Right ventricle myocardium inferior (tissue), 1 donor: ENCODE measurements around the gene KRTAP10-11. TPM values are rescaled to one million over a fixed set of nuclear protein-coding genes. Genes with fewer than 3 reads are reported as not detected.
"Not testable (repeated sequence)": the region's sequence is repeated elsewhere in the genome, so short reads cannot be mapped to it uniquely, and the experiment has no call there.

Source experiments
- ATAC-seq: fragments of 200-7000 bp; cut with Tn5 transposase; one replicate; pipeline ENCODE4 v1.9.1; 2020; ENCODE audit warnings: mild to moderate bottlenecking, moderate library complexity
- DNase-seq: peaks from one replicate; pipeline ENCODE4 v3.0.0; 2021; ENCODE audit errors: missing footprints
- intact Hi-C: fragments of 100-400 bp; cut with DNase I; formaldehyde crosslinking; loops from one replicate; pipeline ENCODE4 v1.11.0; 2022
- total RNA-seq: library from RNA; stranded (reverse); fragmentation: NEBNext Ultra II Directional; extraction: Animal tissue kit (Norgen Biotek cat#: 25700); gene quantifications from one replicate; pipeline ENCODE4 v1.2.1, GENCODE V29; 2021
- donor health status: DM: no; HTN: yes; CAD: no; lungs with severe emphysema.

KRTAP10-11 gene
- total RNA-seq, 1 donor from 2014 or later: not detected

DNA sequence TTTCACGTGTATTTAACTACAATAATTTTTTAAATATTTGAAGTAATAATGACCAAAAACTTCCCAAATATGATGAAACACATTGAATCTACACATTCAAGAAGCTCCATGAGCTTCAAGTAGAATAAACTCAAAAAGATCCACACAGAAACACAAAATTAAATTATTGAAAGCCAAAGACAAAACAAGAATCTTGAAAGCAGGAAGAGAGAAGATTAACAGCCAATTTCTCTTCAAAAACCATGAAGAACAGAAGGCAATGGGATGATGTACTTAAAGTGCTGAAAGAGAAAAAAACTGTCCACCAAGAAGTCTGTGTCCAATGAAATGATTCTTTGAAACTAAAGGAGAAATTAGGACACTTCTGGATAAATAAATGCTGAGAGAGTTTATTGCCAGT, 14.1 kb upstream of the KRTAP10-11 start:
- ATAC-seq: no peak
- intact Hi-C loops: no loop called here
- DNase-seq: no peak

DNA sequence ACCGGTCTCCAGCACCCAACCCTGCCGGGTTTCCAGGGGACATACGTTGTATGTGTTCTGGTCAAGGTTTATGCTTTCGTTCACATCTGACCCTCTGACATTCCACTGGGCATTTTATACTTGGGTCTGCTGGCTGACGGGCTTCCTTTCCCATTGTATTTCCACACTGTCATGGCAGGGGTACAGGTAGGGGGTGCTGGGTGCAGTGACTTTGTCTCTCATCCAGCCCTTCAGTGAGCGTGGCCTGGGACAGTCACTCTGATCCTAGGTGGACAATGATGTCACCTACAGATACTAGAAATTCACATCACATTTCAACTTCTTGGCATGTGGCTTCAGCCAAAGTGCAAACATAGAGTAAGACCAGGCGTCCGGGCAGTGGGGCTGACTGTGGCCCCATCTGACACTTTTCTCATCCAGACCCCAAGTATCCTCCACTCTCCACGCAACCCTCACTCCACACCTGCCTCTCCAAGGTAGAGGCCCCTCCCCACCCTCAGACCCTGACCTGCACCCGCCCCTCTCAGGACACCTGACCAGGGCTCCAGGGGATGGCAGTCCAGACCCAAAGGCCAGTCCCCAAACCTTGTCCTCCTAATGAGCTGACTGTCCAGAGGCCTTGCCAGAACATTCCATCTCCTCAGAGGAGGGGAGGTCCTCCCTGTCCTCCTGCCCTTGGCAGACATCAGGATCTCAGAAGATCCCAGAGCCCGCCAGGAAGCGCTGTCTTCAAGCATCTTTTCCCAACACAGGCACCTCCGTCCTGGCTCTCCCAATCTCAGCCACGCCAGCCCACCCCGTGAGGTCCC, 9.8 kb upstream of the KRTAP10-11 start:
- intact Hi-C loops: no loop called here
- ATAC-seq (no peak), DNase-seq (no peak)

DNA sequence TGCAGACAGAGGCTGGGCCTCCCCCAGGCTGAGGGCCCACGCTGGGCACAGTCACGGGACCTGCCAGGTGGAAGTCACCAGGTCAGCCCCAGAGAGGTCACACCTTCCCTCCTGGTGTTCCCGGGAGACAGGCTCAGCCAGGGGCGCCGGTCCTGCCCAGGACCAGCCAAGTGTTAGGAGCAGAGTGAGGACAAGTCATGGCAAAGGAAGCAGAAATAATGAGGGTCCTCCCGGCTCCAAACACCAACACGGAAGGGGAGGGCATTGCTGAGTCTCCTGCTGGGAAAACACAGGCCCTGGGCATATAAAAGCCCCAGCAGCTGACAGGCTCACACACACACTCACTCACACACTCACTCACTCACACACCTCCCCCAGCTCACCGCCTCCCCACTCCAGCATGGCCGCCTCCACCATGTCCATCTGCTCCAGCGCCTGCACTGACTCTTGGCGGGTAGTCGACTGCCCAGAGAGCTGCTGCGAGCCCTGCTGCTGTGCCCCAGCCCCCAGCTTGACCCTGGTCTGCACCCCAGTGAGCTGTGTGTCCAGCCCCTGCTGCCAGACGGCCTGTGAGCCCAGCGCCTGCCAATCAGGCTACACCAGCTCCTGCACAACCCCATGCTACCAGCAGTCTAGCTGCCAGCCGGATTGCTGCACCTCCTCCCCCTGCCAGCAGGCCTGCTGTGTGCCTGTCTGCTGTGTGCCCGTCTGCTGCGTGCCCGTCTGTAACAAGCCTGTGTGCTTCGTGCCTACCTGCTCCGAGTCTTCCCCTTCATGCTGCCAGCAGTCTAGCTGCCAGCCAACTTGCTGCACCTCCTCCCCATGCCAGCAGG, 9.0 kb upstream of the KRTAP10-11 start, which contains the start of gene KRTAP10-10:
KRTAP10-10 (plus strand) TSS at position 339 of the 833 bp plus-strand sequence; CDS start at position 401, 62 bp downstream.
- no peak for ATAC-seq
- intact Hi-C loops: no loop called here
- DNase-seq: no peak

DNA sequence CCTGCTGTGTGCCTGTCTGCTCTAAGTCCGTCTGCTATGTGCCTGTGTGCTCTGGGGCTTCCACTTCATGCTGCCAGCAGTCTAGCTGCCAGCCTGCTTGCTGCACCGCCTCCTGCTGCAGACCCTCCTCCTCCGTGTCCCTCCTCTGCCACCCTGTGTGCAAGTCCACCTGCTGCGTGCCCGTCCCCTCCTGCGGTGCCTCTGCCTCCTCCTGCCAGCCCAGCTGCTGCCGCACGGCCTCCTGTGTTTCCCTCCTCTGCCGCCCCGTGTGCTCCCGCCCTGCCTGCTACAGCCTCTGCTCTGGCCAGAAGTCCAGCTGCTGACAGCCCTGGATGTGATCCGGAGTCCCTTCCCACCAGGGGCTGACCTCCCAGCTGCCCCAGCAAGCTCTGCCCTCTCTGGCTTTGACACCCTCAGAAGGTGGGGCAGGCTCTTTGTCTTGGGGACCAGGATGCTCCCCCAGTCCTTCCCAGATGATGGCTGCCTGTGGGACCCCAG, 8.3 kb upstream of the KRTAP10-11 start:
- DNase-seq, intact Hi-C loops, ATAC-seq: not testable (repeated sequence)

DNA sequence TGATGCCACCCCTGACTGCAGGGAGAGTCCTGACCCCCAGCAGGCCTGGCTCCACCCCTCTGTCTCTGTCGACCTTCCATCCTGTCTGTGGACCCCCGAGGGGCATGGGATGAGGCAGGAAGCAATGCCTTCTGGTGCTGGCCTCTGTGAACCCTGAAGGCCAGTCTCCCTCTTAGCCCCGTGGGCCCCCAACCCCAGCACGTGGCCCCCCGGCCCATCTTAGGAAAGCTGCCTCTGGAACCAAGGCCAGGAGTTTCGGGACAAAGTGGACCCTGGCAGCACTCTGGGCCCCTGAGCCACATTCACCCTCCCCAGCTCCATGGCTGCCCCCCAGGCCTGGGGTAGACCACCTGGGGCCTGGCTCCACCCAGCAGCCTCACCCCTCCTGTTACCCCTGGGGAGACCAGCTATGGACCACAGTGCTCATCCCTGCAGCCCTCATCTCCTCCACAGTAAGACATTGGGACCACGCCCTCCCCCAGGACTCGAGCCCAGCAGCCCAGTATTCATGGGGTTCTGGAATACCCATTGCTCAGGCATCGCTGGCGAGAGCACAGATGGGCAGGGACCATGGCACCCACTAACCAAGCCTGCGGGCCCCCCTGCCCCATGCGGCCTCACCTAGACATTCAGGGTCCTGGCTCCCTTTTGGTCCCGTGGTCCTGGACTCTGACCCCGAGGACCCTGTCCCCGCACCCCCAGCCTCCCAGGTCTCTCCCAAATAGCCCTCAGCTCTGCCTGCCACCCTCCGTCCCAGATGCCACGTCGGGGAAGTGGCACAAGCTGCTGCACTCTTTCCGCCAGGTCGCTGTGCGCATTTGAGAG, 7.5 kb upstream of the KRTAP10-11 start:
- ATAC-seq, intact Hi-C loops, DNase-seq: not testable (repeated sequence)

DNA sequence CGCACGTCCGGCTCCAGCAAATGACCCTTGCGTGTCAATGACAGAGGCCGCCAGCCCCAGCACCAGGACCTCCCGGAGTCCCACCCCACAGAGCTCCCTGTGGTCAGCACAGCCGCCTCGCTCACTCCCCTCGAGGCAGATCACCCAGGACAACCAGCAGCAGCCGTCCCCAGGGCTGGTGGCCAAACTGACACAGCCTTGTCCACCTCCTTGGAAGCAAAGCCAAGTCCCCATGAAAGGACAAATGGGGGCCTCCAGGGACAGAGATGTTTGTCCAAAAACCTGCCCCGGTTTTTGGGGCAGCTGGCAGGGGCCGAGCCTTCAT, 6.9 kb upstream of the KRTAP10-11 start:
- ATAC-seq: no peak
- intact Hi-C loops: no loop called here
- no peak for DNase-seq

DNA sequence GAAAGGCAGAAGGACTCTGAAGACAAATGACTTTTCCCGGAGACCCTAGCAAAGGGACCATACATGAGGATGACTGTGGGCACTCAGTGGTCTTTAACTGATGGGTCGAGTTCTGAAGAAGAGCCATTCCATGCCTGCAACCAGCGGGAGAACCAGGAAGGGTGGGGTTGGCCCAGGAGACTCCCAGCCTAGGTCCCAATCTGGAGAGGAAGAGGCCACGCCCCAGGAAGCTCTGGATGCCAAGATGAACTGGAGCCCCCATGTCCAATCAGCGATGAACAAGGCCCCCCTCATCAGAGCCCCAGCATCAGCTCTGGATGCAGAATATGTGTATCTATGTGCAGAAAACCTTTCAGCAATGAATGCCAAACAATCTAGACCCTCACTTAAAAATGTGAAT, 5.5 kb upstream of the KRTAP10-11 start:
- intact Hi-C loops: no loop called here

DNA sequence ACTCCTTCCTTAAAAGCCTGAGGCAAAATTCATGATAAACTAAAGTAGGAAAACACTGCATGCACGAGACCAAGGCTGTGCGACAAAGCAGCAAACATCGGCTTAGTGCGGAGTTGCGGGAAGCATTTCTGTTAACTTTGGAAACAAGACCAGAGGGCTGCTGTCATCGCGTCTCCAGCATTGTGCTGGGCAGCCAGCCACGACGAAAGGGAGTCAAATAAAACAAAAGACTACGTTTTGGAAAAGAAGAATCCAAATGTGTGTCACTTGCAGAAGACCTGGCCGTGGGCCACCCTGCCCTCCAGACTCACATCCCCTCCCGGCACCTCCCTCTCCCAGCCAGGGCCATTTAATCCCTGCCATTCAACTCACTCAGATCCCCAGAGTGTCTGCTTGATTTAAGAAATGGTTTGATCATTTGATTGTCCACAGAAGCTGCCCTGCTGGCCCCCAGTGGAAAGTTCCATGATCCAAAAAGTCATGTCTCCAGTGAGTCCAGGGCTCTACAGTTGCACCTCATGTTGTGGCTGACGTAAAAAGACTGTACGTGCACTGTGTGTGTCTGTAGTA, 2.4 kb upstream of the KRTAP10-11 start:
- intact Hi-C loops: no loop called here
- no peak for DNase-seq
- ATAC-seq: no peak

More for the DNA sequence above, 5.5 kb upstream of the KRTAP10-11 start:
- no peak for DNase-seq
- no peak for ATAC-seq

DNA sequence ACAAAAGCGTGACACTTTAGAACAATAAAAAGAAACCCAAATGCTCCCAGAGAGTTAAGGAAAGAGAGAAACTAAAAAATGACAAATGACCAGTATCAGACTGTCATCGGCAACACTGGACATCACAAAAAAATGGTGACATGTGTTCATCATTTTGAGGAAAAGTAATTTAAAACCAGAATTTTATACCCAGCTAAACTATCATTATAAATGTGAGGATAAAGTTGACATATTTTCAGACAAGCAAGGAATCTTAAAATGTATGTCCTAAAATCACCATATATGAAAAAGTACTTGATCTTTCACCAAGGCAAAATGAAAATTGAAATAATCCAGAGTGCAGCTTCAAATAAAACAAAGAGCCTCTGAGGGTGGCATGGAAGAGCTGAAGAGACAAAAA, 1.3 kb upstream of the KRTAP10-11 start:
- ATAC-seq: no peak
- DNase-seq: no peak
- intact Hi-C loops: no loop called here

DNA sequence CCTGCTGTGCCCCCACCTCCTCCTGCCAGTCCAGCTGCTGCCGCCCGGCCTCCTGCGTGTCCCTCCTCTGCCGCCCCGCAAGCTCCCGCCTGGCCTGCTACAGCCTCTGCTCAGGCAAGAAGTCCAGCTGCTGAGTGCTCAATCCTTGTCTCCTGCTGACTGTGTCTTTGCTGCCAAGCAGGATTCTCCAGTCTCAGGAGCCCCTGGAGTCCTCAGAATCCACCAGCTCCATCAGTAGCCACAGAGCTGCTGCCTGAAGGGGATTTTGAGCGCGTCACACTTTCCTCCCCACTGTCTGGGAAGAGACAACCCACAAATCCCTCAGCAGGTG, 973 bp downstream of the KRTAP10-11 start:
- no peak for DNase-seq
- intact Hi-C loops: no loop called here
- ATAC-seq: no peak

DNA sequence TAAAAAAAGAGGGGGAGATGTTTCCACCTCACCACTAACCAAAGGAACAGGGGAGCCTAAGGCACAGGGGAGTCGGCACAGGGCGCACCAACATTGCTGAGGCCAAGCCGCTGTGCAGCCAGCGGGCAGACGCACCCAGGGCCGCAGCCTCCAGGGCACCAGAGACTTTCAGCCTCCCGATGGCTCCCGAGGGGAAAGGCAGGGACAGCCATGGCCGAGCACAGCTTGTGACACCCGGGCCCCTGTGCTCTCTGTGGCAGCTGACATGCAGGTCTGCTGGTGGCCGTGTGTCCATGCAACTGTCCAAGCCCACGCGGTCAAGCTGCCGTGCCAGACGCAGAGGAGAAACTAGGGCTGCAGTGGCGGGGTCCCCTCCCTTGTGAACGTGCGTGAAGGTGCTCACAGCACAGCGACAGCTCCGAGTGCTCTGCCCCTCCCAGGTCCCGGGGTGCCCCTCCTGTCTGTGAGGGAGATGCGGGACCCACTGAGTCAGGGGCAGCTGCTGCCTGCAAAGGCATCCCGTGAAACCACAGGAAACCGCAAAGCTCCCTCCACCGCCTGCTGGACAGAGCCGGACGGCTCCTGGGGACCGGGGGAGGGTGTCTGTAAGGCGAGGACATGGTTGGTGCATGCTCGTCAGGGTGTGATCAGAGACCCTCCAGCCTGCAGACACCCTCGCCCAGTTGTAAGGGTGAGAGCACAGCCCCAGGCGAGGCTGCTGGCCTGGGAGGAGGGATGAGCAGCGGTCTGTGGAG, 2.5 kb downstream of the KRTAP10-11 start:
- intact Hi-C loops: no loop called here
- no peak for ATAC-seq
- no peak for DNase-seq

DNA sequence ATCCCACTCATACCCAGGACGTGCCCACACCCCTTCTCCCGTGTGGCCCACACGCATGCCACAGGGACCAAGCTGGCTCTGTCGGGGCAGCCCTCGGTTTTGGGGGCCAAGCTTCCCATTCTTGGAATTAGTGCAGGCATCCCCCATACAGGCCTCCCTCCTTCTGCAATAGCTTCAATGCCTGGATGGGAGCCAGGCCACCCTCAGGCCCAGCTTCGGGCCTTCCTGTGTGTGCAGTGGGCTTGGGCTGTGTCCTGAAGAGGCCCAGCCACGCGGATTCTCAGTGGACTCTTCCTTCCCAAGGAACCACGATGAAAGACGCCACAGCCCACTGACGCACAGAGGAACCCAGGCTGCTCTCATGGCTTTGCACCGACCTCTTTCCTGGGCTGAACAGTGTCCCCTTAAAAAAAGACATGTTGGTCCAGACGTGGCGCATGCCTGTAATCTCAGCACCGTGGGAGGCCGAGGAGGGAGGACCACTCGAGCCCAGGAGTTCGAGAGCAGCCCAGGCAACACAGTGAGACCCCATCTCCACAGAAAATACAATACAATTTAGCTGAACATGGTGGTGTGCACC, 3.4 kb downstream of the KRTAP10-11 start:
- ATAC-seq: no peak
- intact Hi-C loops: no loop called here
- no peak for DNase-seq

DNA sequence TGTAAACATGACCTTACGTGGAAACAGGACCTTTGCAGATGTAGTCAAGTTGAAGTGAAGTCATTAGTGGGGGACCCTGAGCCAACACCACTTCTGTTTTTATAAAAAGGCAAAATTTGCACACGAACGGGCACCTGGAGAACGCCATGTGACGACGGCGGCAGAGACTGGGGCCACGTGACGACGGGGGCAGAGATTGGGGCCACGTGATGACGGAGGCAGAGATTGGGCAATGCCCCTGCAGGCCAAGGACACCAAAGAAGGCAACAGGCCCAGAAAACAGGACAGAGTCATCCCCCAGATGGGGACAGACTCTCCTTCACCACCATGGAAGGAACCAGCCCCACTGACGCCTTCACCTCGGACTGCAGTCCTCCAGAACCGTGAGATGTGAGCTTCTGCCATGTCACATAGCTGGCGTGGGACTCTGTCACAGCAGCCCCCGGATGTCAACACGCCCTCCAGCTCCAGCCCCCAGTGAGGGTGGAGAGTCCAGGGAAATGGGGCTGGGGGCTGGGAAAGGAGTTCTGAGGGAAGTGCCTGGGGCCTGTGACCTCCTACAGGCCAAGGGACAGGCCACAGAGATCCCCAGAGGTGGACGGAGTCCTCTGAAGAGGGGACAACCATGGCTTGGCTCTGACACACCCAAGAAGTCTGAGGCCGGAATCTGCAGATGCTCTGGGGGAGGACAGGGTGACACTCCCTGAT, 4.2 kb downstream of the KRTAP10-11 start:
- intact Hi-C loops: no loop called here
- no peak for ATAC-seq
- no peak for DNase-seq

DNA sequence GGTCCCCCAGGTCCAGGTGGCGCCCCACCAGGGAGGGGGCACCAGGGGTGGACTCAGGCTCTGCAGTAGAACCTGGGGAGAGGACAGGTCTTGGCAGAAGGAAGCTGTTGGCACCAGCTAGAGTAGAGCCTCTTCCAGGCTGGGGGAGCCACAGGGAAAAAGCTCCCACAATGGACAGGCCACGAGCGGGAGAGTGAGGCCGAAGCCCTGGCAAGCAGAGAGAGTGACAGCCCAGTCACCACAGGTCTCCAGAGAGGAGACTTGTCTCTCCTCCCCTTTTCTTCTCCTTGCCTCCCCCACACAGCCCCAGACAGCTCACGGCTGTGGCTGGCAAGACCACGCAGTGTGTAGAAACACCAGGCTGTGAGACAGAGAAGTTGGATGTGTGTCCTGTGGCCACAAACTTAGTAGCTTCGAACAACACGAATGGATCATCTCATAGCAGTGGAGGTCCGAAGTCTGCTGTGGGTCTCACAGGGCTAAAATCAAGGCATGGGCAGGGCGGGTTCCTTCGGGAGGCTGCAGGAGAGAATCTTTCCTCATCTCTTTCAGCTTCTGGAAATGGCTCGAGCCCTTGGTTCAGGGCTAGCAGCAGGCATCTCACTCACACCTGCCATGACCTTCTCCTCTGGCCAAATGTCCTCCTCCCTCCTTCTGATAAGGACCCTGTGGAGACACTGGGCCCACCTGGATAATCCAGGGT, 4.9 kb downstream of the KRTAP10-11 start:
- intact Hi-C loops: no loop called here
- DNase-seq (no peak), ATAC-seq (no peak)

DNA sequence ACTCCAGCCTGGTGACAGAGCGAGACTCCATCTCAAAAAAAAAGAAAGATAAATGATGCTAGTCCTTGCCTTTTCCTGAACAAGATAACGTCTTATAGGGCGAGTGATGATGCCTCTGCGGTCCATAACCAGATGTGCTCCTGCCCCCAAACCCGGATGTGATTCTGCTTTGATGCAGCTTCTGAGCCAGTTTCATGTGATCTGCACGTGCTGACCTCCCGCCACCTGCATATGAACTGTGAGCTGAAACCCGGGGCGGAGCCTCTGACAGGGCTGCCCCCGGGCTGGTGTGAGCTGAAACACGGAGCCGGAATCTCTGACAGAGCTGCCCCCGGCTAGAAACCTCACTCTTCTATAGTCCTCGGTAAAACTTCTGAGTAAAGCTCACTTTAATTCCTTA, 6.9 kb downstream of the KRTAP10-11 start:
- no peak for DNase-seq
- no peak for ATAC-seq
- intact Hi-C loops: no loop called here

DNA sequence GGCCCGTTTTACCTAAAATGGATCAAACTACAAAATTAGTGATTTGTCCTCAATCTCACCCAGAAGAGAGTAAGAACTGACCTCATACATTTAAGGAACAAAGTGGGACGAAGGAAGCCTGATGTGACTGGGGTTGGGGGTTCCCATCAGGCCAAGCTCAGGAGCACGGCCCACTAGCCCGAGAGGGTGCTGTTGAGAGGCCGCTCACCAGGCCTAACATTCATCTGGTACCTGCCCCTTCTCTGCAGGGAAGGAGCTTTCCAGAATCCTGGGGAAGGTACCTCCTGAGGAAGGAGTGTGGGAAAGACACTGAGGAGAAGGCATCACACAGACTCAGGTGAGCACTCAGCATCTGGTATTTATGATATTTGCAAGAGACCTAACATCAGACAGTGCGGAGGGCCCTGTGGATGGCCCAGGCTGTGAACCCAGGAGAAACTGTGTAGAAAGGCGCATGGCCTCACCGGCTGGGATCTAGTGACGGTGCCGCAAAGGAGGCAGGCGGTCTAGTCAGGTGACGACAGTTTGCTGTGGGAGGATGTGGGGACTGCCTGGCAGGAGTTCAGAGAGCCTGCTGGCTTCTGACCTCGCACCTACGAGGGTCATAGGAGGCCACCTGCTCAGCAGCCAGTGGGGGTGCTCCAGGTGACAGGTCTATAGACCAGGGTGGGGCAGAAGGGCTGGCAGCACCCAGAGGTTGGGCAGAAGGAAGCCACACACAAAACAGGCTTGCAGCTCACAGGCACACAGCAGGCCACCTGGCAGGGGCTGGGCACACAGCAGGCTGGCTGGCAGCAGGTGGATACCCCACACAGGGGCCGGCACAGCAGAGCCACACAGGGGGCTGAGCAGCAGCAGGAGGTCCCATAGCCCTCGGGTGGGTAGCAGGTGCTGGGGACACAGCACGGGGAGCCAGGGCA, 7.7 kb downstream of the KRTAP10-11 start:
- intact Hi-C loops: no loop called here
- ATAC-seq (no peak), DNase-seq (no peak)
